Neural cell (in vitro differentiated cells): ENCODE data around the gene HIPK2.

Experiments used
- EZH2 ChIP-seq: fragments of 200-600, 300-800 bp; shearing (Covaris generic), sonication (generic); IDR thresholded peaks from 2 replicates; pipeline ENCODE4 v1.6.1; 2014; ENCODE audit warnings: antibody characterized with exemption, low read length, borderline replicate concordance, mild to moderate bottlenecking; ENCODE audit not compliant: insufficient read depth, poor library complexity, severe bottlenecking
- POLR2AphosphoS5 ChIP-seq: IDR thresholded peaks from 2 replicates; pipeline ENCODE4 v1.6.1; 2012
- TF ChIP-seq, protein P1 (sequence below): fragments of 450-650 bp; IDR thresholded peaks from 2 replicates; pipeline ENCODE4 v1.5.1; 2014; ENCODE audit warnings: antibody characterized with exemption, mild to moderate bottlenecking, moderate library complexity; ENCODE audit not compliant: poor library complexity, severe bottlenecking

- TF ChIP-seq, protein P1, sequence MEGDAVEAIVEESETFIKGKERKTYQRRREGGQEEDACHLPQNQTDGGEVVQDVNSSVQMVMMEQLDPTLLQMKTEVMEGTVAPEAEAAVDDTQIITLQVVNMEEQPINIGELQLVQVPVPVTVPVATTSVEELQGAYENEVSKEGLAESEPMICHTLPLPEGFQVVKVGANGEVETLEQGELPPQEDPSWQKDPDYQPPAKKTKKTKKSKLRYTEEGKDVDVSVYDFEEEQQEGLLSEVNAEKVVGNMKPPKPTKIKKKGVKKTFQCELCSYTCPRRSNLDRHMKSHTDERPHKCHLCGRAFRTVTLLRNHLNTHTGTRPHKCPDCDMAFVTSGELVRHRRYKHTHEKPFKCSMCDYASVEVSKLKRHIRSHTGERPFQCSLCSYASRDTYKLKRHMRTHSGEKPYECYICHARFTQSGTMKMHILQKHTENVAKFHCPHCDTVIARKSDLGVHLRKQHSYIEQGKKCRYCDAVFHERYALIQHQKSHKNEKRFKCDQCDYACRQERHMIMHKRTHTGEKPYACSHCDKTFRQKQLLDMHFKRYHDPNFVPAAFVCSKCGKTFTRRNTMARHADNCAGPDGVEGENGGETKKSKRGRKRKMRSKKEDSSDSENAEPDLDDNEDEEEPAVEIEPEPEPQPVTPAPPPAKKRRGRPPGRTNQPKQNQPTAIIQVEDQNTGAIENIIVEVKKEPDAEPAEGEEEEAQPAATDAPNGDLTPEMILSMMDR = no peak
- TF ChIP-seq EZH2 (no peak), POLR2AphosphoS5 (no peak)
Measured at GRCh38 chr7:139704308-139704879, 73.4 kb downstream of the HIPK2 start.
